NCI-H1694 (cell line): ENCODE data around the gene HELZ2.
"Not testable (repeated sequence)": the region's sequence is repeated elsewhere in the genome, so short reads cannot be mapped to it uniquely, and the experiment has no call there.

Source experiments
- DNase-seq: peaks from one replicate; lab custom pipeline; 2025; lab: John Stamatoyannopoulos, UW

The HELZ2 gene

DNA sequence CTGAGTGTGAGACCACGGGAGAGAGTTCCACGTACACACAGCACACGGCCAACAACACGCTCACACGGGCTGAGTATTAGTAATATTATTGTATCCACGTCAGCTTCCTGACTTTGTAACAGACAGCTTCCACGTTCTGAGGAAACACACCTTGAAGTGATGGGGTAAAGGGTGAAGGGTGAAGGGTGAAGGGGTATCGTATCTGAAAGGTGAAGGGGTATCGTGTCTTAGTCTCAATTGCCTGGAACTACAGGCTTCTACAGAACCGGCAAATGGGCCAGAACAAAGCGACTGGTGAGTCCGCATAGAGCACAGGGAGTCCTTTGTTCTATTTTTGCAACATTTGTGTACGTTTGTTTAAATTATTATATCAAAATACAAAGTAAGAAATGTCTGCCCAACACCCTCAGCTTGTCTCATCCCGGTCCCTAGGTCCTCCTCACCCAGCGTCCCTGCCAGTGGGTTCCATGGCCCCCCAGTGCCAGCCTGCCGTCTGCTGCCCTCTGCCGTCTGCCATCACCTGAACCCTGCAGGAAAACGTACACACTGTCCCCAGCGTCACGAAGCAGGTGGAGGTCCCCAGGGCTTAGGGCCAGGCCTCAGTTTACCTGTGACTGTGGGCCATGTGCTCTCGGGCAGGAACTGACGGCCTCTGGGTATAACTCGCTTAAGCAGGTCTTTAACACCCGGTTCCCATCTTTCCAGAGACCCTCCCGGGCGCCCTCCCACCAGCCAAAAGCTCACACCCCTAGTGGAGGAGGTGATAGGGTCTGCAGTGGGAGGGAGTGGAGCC is 4.4 kb upstream of the HELZ2 start:
- no peak for DNase-seq

DNA sequence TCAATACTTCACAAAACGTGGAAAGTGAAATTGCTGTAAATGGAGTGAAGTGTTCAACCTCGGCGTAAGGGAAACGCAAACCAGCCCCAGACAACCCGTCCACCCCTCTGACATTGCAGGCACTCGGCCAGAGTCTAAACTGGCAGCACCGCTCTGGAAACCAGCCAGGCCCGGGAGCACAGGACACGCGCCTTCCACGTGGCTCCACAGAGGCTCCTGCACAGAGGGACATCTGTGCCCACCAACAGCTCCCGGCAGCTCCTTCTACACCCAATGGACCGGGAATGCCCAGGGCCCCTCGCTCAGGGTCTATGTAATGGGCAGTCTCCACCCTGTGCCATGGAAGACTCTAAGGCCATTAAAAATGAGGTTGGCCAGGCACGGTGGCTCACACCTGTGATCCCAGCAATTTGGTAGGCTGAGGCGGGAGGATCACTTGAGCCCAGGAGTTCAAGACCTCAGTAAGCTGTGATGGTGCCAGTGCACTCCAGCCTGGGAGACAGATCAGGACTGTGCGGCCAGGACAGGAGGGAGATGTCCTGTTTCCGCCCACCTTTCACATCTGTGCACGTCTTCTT is 3.4 kb upstream of the HELZ2 start:
- DNase-seq, result peak; percentile 15

DNA sequence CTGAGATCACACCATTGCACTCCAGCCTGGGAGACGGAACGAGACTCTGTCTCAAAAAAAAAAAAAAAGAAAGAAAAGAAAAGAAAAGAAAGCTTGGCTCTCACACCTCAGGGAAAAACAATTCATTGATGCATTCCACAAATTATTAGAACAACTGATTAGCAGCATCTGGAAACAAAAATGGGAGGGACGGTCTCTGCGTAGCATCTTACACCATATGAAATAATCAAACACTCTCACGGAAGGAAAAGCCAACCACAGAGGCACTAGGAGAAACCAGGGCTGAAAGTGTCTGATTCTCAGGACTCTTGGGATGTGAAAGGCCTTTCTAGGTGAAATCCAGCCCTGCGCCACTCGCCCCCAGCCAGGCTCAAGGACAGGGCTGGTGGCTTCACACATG is 2.3 kb upstream of the HELZ2 start:
- no peak for DNase-seq

DNA sequence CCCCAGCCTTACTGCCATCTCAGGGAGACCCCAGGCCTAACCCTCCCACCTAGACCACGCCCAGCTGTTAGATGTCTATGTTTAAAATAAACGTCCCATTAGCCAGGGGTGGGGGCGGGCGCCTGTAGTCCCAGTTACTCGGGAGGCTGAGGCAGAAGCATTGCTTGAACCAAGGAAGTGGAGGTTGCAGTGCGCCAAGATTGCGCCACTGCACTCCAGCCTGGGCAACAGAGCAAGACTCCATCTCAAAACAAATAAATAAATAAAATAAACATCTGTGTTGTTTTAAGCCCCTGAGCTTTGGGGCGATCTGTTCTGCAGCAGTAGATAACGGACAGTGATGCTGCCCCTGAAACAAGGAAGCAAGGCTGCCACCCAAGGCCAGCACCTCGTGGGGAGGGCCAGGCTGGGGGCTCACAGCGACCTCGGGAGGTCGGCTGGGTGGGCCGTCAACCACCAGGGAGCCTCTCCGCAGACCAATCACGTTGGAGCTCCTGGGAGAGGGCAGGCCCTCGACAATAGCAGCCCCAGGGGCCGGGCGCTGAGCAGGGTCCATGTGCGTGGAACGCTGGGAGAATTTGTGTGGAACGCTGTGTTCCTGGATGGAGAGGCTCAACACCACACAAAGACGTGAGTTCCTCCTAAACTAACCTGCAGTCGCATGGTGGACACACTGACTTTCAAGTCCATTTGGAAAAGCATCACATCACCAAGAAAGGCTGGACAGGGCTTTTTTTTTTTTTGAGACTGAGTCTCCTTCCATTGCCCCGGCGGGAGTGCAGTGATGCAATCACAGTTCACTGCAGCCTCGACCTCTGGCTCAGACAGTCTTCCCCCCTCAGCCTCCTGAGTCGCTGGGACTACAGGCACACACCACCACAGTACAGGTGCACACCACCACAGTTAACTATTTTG is 1.0 kb upstream of the HELZ2 start:
- DNase-seq, result no peak

DNA sequence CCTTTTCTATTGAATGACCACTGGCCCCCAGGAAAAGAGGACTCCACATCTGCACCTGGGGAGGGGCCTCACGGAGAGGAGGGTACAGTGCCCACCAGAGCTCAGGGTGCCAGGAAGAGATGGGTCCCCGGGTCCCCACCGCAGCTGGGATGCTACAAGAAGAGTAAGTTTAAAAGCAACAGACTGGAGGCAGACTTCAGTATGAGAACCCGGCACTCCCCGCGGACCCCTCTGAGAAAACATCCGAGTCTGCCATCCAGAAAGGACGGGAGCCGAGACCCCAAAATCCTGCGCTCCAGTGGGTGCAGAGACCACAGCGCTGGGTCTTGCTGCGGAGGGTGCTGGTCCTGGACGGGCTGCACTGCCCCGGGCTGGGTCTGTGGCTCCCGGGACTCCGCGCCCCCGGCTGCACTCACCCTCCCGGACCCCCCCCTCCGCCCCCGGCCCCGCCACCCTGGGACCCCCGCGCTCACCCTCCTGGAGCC is 350 bp downstream of the HELZ2 start:
- DNase-seq, result no peak

DNA sequence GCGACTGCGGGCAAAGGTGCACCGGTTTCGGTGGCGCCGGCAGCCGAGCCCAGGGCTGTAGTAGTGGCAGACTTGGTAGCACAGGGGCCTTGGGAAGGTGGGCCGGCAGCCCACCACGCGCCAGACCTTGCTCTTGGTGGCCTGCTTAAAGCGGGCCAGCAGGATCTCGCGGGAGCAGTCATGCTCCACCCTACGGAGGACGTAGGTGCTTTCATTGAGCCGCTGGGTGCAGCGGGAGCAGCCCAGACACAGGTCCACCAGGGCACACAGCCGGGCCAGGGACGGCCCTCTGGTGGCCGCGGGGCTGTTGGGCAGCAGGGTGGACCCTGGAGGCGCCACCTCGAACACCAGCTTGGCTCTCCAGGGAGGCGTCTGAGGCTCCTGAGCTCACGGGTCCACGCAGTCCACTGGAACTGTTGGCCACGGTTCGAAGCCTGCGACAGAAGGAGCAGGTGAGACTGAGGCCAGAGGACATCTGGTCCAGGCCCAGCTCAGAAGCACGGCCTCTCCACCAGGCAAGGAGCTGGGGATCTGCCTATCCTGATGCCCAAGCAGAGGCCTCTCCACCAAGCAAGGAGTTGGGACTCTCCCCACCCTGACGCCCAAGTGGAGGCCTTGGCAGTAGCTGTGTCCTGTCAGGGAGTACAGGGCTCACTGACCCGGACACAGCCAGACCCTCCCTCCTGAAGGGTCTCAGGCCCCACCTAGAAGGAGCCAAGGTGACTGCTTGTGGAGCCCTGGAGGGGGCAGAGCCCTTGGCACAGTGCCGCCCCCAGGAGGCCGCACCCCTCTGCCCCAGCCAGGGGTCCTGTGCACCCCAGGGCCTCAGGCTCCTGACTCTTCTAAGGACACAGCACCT is 1.0 kb downstream of the HELZ2 start:
- no peak for DNase-seq

DNA sequence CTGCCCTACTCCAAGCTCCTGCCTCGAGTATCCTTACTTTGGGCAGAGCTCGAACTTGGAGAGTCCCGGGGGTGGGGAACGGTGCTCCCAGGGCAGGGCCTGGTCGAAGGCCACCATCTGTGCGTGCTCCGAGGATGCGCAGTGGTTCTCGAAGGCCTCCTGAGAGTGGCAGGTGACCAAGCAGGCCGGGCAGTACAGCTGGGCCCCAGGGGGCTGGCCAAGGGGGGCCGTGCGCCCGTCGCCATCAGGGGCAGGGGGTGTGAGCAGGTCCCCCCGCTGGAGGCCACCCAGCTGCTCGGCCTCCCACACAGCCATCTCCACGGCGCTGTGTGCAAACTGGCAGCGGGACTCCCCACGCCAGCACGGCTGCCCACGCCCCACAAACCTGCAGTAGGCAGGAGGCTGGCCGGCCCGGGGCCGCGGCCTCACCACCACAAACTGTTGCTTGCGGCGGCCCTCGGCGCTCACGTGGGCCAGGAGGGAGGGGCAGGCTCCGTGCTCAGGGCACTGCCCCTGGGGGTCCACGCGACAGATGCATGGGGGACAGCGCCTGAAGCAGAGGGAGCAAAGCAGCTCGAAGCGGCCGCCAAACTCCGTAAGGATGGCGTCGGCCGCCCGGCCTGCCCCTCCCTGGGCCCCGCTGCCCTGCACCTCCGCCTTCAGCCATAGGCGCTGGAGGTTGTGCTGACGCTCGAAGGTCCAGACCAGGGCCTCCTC is 1.8 kb downstream of the HELZ2 start:
- no peak for DNase-seq

DNA sequence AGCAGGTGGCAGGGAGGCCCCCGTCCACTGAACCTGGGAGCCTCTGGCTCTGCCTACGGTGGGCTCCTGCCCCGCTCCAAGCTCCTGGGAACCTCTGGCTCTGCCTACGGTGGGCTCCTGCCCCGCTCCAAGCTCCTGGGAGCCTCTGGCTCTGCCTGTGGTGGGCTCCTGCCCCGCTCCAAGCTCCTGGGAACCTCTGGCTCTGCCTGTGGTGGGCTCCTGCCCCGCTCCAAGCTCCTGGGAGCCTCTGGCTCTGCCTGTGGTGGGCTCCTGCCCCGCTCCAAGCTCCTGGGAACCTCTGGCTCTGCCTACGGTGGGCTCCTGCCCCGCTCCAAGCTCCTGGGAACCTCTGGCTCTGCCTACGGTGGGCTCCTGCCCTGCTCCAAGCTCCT is 3.0 kb downstream of the HELZ2 start:
- not testable (repeated sequence) for DNase-seq

DNA sequence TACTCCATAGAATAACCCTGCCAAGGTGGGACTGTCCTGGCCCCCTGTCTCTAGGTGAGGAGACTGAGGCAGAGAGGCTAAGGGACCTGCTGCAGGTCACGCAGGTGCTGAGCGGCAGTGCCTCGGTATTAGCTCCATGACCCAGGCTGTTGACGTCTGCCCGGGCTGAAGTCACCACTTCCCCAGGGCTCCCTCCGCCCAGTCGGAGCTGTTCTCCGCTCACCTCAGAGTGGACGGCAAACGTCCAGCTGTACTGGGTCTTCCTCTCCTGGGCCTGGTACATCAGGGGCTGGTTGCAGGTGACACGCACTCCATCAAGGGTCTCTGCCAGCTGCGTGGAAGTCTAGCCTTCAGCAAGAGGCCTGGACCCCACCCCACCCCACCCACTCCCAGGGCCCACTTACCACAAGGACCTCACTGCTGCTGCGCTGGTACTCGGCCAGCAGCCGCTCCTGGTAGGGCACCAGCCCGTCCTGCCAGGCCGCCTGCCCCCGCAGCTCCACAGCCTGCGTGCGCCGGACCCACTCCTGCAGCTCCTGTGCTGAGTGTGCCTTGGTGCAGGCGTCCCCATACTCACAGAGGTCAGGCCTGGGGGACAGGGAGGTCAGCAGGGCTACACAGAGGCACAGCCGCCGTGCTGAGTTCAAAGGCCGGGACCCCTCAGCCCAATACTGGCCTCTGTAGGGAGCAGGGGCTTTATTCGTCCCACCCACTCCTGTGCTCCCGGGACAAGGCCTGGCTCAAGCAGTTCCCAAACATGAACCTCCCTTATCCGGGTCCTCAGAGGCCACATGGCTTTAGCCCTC is 3.6 kb downstream of the HELZ2 start:
- no peak for DNase-seq

DNA sequence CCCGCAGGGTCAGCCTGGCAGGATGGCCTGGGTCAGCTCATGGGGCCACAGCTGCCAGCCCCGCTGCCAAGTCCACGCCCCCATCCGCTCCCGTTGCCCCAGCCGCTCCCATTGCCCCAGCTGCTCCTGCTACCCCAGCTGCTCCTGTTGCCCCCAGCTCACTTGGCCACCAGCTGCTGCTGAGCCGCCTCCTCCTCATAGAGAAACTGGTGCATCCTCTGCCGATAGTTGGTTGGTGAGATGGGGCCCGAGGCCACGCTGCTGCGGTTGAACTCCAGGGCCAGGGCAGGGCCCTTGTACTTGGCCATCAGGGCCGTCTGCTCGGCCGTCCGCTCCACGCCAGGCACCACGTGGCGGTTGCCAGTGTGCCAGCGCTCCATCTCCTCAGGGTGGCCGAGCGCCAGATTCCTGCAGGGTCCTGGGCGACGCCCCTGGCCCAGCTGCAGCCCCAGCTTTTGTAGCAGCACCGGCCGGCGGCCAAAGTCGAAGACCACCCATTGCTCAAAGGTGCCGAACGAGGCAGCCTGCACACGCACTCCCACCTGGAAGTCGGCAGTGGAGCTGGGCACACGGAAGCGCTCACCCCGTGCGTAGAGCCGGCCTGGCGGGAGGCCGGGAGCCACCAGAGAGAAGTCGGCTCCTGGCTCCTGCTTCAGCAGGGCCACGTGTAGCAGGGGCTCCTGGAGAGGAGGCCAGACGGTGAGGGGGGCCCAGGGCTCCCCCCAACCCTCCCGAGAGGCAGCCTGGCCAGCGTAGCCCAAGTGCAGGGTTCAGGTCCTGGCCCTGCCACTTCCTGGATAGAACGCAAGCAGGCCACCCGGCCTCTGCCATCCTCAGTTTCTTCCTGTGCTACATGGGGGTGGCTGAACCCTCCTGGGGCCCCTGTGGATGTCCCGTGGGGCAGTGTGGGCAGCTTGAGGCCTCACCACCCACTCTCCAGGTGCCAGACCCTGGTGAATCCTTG is 4.8 kb downstream of the HELZ2 start:
- peak; percentile 25 for DNase-seq

DNA sequence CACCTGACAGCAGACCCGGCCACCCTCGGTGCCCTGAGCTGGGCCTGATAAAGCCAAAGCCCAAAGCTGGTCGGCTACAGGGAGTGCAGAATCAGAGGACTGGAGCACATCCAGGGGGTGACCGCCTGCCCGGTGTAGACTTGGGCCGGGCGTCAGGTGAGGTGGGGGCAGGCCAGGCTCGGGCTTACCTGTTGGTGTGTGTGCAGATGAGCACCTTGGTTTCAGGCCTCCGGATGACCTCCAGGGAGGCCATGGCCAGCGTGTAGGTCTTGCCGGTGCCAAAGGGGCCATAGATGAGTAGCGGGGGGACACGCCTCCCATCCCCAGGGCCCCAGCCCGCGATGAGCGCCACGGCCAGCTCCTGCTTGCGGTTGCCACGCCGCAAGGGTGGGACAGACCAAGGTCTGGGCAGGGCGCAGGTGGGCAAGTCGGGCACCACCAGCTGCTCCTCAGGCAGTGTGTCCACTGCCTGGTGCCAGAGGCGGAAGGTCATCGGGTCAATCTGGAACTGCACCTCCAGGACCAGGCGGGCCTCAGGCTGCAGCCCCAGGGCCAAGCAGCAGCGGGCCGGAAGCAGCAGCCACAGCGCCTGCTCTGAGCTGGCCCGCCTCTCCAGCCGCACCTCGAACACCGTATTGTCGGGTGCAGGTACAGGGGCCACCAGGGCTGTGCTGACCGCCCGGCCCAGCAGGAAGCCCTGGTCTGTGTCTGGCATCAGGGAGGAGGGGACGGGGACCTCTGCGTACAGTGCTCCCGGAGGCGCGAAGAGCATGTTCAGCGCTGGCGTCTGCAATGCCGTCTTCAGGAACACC is 5.7 kb downstream of the HELZ2 start:
- no peak for DNase-seq

DNA sequence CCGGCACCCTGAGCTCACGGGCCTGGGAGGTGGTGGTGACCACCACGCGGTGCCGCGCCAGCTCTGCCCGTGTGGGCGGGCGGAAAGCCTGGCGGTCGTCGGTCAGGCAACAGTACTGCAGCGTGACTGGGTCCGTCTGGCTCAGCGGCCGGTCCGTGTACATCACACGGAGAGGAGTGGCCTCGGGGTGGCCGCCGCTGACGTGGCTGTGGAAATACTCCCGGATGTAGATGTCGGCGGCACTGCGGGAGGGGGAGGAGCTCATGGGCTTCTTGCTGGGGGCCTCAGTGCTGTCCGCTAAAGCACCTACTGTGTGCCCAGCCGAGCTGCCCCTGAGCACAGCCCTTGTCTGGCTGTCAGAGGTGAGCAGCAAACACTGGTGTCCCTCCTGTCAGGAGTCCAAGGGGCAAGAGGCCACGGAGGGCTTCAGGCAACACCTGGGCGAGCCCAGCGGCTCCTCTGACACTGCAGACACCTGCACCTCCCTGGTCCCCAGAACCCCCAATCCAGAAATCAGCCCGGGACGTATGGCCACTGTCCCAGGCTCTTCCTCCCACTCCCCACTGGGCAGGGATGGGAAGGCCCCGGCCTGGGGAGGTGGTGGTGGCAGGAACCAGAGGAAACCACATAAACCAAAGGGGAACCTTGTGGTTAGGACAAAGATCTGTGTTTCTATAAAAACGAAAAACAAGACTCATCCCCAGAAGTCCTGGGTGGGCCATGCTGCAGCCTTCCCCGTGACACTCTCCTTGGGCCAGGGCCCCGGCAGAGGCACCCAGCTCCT is 6.5 kb downstream of the HELZ2 start:
- no peak for DNase-seq

DNA sequence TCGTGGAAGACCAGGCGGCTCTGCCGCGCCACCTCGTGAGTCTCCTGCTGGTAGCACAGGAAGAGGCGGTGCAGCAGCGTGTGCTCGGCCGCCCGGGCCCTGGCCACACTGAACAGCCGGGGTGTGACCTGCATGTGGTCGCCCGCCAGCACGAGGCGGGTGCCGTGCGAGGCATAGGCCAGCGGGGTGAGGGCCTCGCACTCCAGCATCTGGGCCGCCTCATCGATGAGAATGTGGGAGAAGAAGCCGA is 7.0 kb downstream of the HELZ2 start:
- no peak for DNase-seq

DNA sequence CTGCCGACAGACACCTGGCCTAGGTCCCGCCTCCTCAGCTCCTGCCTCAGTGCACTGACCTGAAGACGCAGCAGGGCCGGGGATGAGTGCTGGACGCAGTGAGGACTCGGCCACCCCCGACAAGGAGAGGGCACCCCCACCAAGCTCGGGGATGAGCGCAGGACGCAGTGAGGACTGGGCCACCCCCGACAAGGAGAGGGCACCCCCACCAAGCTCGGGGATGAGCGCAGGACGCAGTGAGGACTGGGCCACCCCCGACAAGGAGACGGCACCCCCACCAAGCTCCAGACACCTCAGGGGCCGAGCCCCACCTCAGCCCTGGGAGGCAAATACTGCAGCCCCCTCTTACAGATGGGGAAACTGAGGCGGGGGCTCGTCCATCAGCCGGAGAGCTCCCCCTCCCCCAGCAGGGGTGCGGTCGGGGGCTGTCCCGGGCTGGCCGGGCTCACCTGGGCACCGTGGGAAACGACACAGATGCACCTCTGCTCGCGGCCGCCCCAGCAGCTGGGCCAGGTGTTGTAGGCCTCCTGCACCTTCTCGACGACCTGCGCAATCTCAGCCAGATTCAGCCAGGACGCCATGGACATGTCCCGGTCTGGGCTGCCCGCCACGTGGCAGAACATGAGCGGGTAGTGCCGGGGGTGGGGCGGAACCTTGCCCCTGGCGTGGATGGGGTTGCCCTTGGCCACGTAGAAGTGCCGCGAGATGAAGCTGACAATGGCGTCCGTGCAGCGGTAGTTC is 7.5 kb downstream of the HELZ2 start:
- DNase-seq, result no peak

DNA sequence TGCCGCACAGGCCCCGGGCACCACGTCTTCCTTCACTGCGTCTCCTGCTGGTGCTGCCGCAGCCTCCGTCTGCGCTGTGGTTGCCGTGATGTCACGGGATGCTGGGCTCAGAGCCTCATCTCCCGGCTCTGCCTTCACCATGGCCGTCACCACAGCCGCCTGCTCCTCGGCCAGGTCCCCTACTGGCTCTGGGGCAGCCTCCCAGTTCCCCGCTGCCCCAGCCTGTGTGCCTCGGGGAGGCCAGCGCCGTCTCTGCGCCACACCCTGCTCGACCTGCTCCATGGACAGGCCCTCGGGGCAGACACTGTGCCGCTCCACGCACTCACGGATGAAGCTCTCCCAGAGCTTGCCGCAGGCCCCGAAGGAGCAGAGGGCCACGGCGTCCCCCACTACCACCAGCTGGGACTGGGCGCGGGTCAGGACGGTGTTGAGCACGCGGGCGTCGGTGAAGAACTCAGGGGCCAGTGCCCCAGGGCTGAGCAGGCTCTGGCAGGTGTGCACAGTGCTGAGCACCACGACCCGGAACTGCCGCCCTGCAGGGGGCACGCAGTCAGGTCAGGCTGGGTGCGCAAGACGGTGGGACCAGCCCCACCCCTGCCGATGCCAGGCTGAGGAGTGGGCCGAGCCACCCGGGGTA is 8.2 kb downstream of the HELZ2 start:
- DNase-seq, result no peak

DNA sequence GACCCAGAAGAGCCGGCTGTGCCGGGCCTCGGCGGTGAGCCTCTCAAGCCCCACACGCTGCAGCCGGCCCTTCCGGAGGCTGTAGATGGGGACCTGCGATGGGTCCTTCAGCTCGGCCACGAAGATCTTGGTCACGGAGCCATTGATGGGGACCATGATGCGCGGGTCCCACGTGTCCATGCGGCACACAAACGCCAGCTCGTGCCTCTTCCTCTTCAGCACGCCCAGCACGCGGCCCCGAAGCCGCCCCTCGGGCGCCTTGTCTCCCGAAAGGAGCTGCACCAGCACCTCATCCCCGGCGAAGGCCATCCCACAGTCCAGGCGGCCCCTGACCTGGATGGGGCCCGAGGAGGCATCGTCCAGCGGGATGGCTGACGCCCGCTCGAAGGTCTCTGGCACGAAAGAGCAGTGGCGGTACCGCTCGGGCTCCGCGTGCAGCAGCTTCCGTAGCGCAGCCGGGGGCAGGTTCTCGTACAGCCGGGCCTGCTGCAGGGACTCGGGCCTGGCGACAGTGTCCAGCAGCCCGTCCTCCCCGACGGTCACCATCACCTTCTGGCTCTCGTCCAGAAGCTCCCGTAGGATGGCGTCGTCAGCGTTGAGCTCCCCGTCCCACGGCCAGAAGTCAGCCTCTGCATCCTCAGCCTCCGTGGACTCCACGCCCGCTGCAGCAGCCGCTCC is 8.9 kb downstream of the HELZ2 start:
- no peak for DNase-seq
